WTC11 (cell line): Measurements from ENCODE around the gene FARP2.

Experiments
- ZMAT4 ChIP-seq: fragments of 250-450 bp; sonication (Bioruptor Pico); IDR thresholded peaks from 2 replicates; pipeline ENCODE4 v1.9.0; 2021; ENCODE audit warnings: mild to moderate bottlenecking
- ZNF416 ChIP-seq: fragments of 250-450 bp; sonication (Bioruptor Pico); IDR thresholded peaks from 2 replicates; pipeline ENCODE4 v1.9.0; 2021; ENCODE audit warnings: mild to moderate bottlenecking, inconsistent platforms
- TF ChIP-seq, protein P1 (sequence below): sonication (generic); formaldehyde crosslinking; conservative IDR thresholded peaks from 2 replicates; pipeline ENCODE4 v1.8.1; 2023; ENCODE audit warnings: mild to moderate bottlenecking, low read depth, missing genetic modification reagents, moderate library complexity
- TF ChIP-seq, protein P2 (sequence below): fragments of 250-450 bp; sonication (Bioruptor Pico); IDR thresholded peaks from 2 replicates; pipeline ENCODE4 v1.9.0; 2021; ENCODE audit warnings: mild to moderate bottlenecking, borderline replicate concordance

DNA sequence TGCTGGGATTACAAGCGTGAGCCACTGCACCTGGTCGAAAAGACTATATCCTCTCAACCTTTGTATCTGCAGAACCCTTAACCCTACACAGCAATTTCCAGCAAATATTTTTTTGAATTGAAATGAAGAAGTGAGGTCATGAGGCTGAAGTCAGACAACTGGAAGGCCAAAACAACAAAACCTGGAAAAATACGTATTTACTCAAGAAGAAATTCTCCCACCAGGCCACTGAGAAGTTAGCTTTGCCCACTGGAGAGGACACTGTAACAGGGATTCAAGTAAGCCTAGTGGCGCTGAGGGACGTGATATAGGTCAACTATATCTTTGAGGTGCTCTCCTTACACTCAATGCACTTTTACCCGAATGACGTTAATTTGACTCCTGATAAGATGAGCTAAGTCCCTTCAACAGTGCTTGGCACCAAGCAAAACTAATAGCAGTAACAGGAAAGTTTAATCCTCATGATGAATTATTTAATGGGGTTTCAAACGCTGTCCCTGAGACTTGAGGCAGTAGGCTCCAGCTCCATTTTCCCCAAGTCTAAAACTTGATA is 42.5 kb upstream of the FARP2 start:
- TF ChIP-seq ZNF416 (CRISPR knock-in tag) (no peak), ZMAT4 (no peak)
- TF ChIP-seq, protein P1, sequence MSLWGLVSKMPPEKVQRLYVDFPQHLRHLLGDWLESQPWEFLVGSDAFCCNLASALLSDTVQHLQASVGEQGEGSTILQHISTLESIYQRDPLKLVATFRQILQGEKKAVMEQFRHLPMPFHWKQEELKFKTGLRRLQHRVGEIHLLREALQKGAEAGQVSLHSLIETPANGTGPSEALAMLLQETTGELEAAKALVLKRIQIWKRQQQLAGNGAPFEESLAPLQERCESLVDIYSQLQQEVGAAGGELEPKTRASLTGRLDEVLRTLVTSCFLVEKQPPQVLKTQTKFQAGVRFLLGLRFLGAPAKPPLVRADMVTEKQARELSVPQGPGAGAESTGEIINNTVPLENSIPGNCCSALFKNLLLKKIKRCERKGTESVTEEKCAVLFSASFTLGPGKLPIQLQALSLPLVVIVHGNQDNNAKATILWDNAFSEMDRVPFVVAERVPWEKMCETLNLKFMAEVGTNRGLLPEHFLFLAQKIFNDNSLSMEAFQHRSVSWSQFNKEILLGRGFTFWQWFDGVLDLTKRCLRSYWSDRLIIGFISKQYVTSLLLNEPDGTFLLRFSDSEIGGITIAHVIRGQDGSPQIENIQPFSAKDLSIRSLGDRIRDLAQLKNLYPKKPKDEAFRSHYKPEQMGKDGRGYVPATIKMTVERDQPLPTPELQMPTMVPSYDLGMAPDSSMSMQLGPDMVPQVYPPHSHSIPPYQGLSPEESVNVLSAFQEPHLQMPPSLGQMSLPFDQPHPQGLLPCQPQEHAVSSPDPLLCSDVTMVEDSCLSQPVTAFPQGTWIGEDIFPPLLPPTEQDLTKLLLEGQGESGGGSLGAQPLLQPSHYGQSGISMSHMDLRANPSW (CRISPR knock-in tag) = no peak
- TF ChIP-seq, protein P2, sequence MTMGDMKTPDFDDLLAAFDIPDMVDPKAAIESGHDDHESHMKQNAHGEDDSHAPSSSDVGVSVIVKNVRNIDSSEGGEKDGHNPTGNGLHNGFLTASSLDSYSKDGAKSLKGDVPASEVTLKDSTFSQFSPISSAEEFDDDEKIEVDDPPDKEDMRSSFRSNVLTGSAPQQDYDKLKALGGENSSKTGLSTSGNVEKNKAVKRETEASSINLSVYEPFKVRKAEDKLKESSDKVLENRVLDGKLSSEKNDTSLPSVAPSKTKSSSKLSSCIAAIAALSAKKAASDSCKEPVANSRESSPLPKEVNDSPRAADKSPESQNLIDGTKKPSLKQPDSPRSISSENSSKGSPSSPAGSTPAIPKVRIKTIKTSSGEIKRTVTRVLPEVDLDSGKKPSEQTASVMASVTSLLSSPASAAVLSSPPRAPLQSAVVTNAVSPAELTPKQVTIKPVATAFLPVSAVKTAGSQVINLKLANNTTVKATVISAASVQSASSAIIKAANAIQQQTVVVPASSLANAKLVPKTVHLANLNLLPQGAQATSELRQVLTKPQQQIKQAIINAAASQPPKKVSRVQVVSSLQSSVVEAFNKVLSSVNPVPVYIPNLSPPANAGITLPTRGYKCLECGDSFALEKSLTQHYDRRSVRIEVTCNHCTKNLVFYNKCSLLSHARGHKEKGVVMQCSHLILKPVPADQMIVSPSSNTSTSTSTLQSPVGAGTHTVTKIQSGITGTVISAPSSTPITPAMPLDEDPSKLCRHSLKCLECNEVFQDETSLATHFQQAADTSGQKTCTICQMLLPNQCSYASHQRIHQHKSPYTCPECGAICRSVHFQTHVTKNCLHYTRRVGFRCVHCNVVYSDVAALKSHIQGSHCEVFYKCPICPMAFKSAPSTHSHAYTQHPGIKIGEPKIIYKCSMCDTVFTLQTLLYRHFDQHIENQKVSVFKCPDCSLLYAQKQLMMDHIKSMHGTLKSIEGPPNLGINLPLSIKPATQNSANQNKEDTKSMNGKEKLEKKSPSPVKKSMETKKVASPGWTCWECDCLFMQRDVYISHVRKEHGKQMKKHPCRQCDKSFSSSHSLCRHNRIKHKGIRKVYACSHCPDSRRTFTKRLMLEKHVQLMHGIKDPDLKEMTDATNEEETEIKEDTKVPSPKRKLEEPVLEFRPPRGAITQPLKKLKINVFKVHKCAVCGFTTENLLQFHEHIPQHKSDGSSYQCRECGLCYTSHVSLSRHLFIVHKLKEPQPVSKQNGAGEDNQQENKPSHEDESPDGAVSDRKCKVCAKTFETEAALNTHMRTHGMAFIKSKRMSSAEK (CRISPR knock-in tag) = no peak
